PC-3 (cell line): Measurements from ENCODE around the gene PPRC1. TPM values are rescaled to one million over a fixed set of nuclear protein-coding genes. Genes with fewer than 3 reads are reported as not detected.

Experiments
- ATAC-seq: fragments of 200-7000 bp; cut with Tn5 transposase; 2 replicates; pipeline ENCODE4 v1.9.1; 2020; ENCODE audit warnings: mild to moderate bottlenecking, moderate library complexity
- BruUV-seq: library from RNA; stranded (reverse); fragments of 400-500 nt; replicated peaks from 2 replicates; lab custom pipeline; 2021; lab: Mats Ljungman, UMichigan
- CTCF ChIA-PET: fragments of 300-600 bp; sonication (Branson Sonifier 250); formaldehyde crosslinking; loops from one replicate; lab custom pipeline; 2022; ENCODE audit warnings: antibody characterized with exemption; lab: Charles Lee
- POLR2A ChIA-PET: fragments of 300-600 bp; sonication (Branson Sonifier 250); formaldehyde crosslinking; loops from one replicate; lab custom pipeline; 2022; ENCODE audit warnings: antibody characterized with exemption; ENCODE audit not compliant: unreplicated experiment; lab: Charles Lee
- DNase-seq: peaks from one replicate; pipeline ENCODE4 v3.0.0-alpha.2; 2015
- H2AFZ ChIP-seq: fragments of 300-600 bp; sonication (generic); 2 replicates; pipeline ENCODE4 v1.6.0; 2016; ENCODE audit warnings: antibody characterized with exemption, low read length
- H3F3A ChIP-seq: fragments of 300-600 bp; sonication (generic); one replicate; pipeline ENCODE4 v1.6.0; 2017; ENCODE audit warnings: antibody characterized with exemption, low read length, control low read depth, mild to moderate bottlenecking; ENCODE audit not compliant: unreplicated experiment
- H3K27ac ChIP-seq: fragments of 300-600 bp; sonication (generic); 2 replicates; pipeline ENCODE4 v1.5.1; 2016; ENCODE audit warnings: mild to moderate bottlenecking, low read length
- H3K27me3 ChIP-seq: fragments of 300-600 bp; sonication (generic); 2 replicates; pipeline ENCODE4 v1.6.1; 2016; ENCODE audit warnings: low read length, mixed read lengths
- H3K36me3 ChIP-seq: fragments of 300-600 bp; sonication (generic); 2 replicates; pipeline ENCODE4 v1.6.1; 2016; ENCODE audit warnings: low read depth, mixed run types, low read length, mixed read lengths
- H3K4me1 ChIP-seq: fragments of 300-600 bp; sonication (generic); 2 replicates; pipeline ENCODE4 v1.5.1; 2016; ENCODE audit warnings: low read length; ENCODE audit not compliant: insufficient read depth
- H3K4me2 ChIP-seq: fragments of 300-600 bp; sonication (generic); 2 replicates; pipeline ENCODE4 v1.6.0; 2016; ENCODE audit warnings: low read length
- H3K4me3 ChIP-seq: fragments of 300-600 bp; sonication (generic); 2 replicates; pipeline ENCODE4 v1.5.1; 2016; ENCODE audit warnings: mild to moderate bottlenecking, low read length, mixed read lengths
- H3K79me2 ChIP-seq: fragments of 300-600 bp; sonication (generic); 2 replicates; pipeline ENCODE4 v1.6.1; 2017; ENCODE audit warnings: low read length, mixed read lengths
- H3K9ac ChIP-seq: fragments of 300-600 bp; sonication (generic); 2 replicates; pipeline ENCODE4 v1.6.0; 2016; ENCODE audit warnings: mild to moderate bottlenecking, low read length
- H3K9me2 ChIP-seq: fragments of 300-600 bp; sonication (generic); replicated peaks from 2 replicates; pipeline ENCODE4 v1.6.1; 2016; ENCODE audit warnings: mixed run types, low read length, mixed read lengths
- H3K9me3 ChIP-seq: fragments of 300-600 bp; sonication (generic); 2 replicates; pipeline ENCODE4 v1.6.1; 2016; ENCODE audit warnings: low read length, mixed read lengths
- H4K20me1 ChIP-seq: fragments of 300-600 bp; sonication (generic); 2 replicates; pipeline ENCODE4 v1.6.1; 2016; ENCODE audit warnings: low read length, mixed read lengths
- CTCF ChIP-seq: fragments of 300-600 bp; sonication (generic); conservative IDR thresholded peaks from 2 replicates; pipeline ENCODE4 v1.5.1; 2017; ENCODE audit warnings: antibody characterized with exemption, low read depth, mild to moderate bottlenecking, low read length
- EZH2 ChIP-seq: fragments of 300-600 bp; sonication (generic); IDR thresholded peaks from one replicate; pipeline ENCODE4 v1.6.1; 2017; ENCODE audit warnings: antibody characterized with exemption, mild to moderate bottlenecking, low read length; ENCODE audit not compliant: unreplicated experiment
- EZH2phosphoT487 ChIP-seq: fragments of 300-600 bp; sonication (generic); IDR thresholded peaks from 2 replicates; pipeline ENCODE4 v1.6.1; 2018; ENCODE audit warnings: mild to moderate bottlenecking, antibody characterized with exemption, low read length, borderline replicate concordance
- intact Hi-C: fragments of 100-400 bp; cut with micrococcal nuclease; formaldehyde crosslinking; loops from 2 replicates; pipeline ENCODE4 v1.9.0; 2023
- total RNA-seq: library from RNA; depleted of rRNA; stranded (reverse); fragments of >200 nt; gene quantifications from 2 replicates; pipeline ENCODE4 v1.2.3, GENCODE V29; 2014

The PPRC1 gene
- total RNA-seq, 1 experiment from 2014 or later = 27.6 TPM

GRCh38 chr10:102120142-102120990 lies 12.5 kb upstream of the PPRC1 start, which contains the start of gene LDB1:
Gene LDB1 (minus strand): TSS chr10:102120368. CDS start chr10:102120110, 258 bp downstream.
- H2AFZ ChIP-seq = peak within 1 kb of the TSS; percentile 89
- DNase-seq (peak; percentile 65), ATAC-seq (peak; percentile 72)
- H3K27me3 ChIP-seq = no peaks in the 10 kb centered on the region
- no peak for TF ChIP-seq EZH2phosphoT487
- TF ChIP-seq EZH2 = no peak
- ChIA-PET CTCF (no interaction called here), POLR2A (no interaction called here)
- no peak within 1 kb of the TSS for H3K27ac ChIP-seq
- H3K4me3 ChIP-seq = peak within 1 kb of the TSS; percentile 84
- no peaks in the 10 kb centered on the region for H4K20me1 ChIP-seq
- H3F3A ChIP-seq = no peaks in the 10 kb centered on the region
- H3K4me1 ChIP-seq = peaks cover 27% of the 10 kb centered on the region
- no peaks in the 10 kb centered on the region for H3K9me2 ChIP-seq
- H3K9ac ChIP-seq = peak within 1 kb of the TSS; percentile 57
- H3K36me3 ChIP-seq = no peaks in the 10 kb centered on the region
- intact Hi-C loops = no loop called here
- BruUV-seq = no TSS peak
- no peaks in the 10 kb centered on the region for H3K9me3 ChIP-seq
- peak within 1 kb of the TSS; percentile 96 for H3K4me2 ChIP-seq
- H3K79me2 ChIP-seq = peaks cover 45% of the 10 kb centered on the region

GRCh38 chr10:102120991-102121738 lies 11.7 kb upstream of the PPRC1 start:
- H2AFZ ChIP-seq = peak overlapping the region; percentile 89
- H3K9ac ChIP-seq = peak overlapping the region; percentile 52
- H3K27ac ChIP-seq = no peak overlapping the region
- H3K27me3 ChIP-seq = no peaks in the 10 kb centered on the region
- H3K4me1 ChIP-seq = peaks cover 21% of the 10 kb centered on the region
- ATAC-seq = no peak
- no peaks in the 10 kb centered on the region for H3F3A ChIP-seq
- H3K9me3 ChIP-seq = no peaks in the 10 kb centered on the region
- H3K79me2 ChIP-seq = peaks cover 37% of the 10 kb centered on the region
- H4K20me1 ChIP-seq = no peaks in the 10 kb centered on the region
- intact Hi-C loops = no loop called here
- no peaks in the 10 kb centered on the region for H3K9me2 ChIP-seq
- H3K4me2 ChIP-seq = peak overlapping the region; percentile 96
- BruUV-seq = no TSS peak
- H3K36me3 ChIP-seq = no peaks in the 10 kb centered on the region
- TF ChIP-seq EZH2phosphoT487 (no peak), EZH2 (no peak), CTCF (no peak)
- POLR2A ChIA-PET = no interaction called here
- CTCF ChIA-PET = no interaction called here
- peak overlapping the region; percentile 84 for H3K4me3 ChIP-seq
- no peak for DNase-seq

- DNase-seq (no peak), ATAC-seq (no peak)
- H3K9me3 ChIP-seq = no peaks in the 10 kb centered on the region
- H3K4me2 ChIP-seq = no peak overlapping the region
- H3K79me2 ChIP-seq = peaks cover 31% of the 10 kb centered on the region
- intact Hi-C loops = no loop called here
- no peak overlapping the region for H3K27ac ChIP-seq
- ChIA-PET POLR2A (no interaction called here), CTCF (no interaction called here)
- H4K20me1 ChIP-seq = no peaks in the 10 kb centered on the region
- TF ChIP-seq EZH2 (no peak), CTCF (peak; percentile 14; the same call in 1 of the 2 replicates)
- peaks cover 21% of the 10 kb centered on the region for H3K4me1 ChIP-seq
- no peak overlapping the region for H3K4me3 ChIP-seq
- BruUV-seq = no TSS peak
- no peaks in the 10 kb centered on the region for H3F3A ChIP-seq
- no peak overlapping the region for H3K9ac ChIP-seq
- no peaks in the 10 kb centered on the region for H3K27me3 ChIP-seq
- H2AFZ ChIP-seq = no peak overlapping the region
- no peaks in the 10 kb centered on the region for H3K9me2 ChIP-seq
- no peaks in the 10 kb centered on the region for H3K36me3 ChIP-seq
Observed at GRCh38 chr10:102121739-102122372, 11.0 kb upstream of the PPRC1 start.
